GM10248 (cell line): Measurements from ENCODE around the gene C1QC.
"Not testable (repeated sequence)": the region's sequence is repeated elsewhere in the genome, so short reads cannot be mapped to it uniquely, and the experiment has no call there.

Source experiments
- CTCF ChIA-PET: fragments of 300-600 bp; sonication (Branson Sonifier 250); formaldehyde crosslinking; extraction: SDS; loops from one replicate; lab custom pipeline; 2021; ENCODE audit warnings: antibody characterized with exemption; lab: Yijun Ruan, JAX
- POLR2A ChIA-PET: fragments of 350-650 bp; sonication (Branson Sonifier 250); formaldehyde crosslinking; extraction: SDS; loops from one replicate; lab custom pipeline; 2020; ENCODE audit warnings: antibody characterized with exemption; lab: Yijun Ruan, JAX
- DNase-seq: peaks from one replicate; pipeline ENCODE4 v3.0.0; 2012; ENCODE audit errors: extremely low spot score
- TF ChIP-seq, protein P1 (sequence below): IDR thresholded peaks from 2 replicates; pipeline ENCODE4 v1.5.1; 2012; ENCODE audit warnings: mild to moderate bottlenecking, low read depth; ENCODE audit errors: extremely low read depth, missing control alignments, control extremely low read depth

C1QC gene

GRCh38 chr1:22674410-22674749, 30.9 kb downstream of the C1QC start:
- POLR2A ChIA-PET = interaction anchor here (0.6 kb wide), 1 partner anchor 9 kb away, joined by 3 read pairs; no protein-coding TSS in a partner anchor
- no peak for DNase-seq
- CTCF ChIA-PET = interaction anchor here (0.7 to 2.1 kb wide), 7 partner anchors 10 to 256 kb away, joined by 3 to 4 read pairs (median 4); no protein-coding TSS in a partner anchor
- TF ChIP-seq, protein P1, sequence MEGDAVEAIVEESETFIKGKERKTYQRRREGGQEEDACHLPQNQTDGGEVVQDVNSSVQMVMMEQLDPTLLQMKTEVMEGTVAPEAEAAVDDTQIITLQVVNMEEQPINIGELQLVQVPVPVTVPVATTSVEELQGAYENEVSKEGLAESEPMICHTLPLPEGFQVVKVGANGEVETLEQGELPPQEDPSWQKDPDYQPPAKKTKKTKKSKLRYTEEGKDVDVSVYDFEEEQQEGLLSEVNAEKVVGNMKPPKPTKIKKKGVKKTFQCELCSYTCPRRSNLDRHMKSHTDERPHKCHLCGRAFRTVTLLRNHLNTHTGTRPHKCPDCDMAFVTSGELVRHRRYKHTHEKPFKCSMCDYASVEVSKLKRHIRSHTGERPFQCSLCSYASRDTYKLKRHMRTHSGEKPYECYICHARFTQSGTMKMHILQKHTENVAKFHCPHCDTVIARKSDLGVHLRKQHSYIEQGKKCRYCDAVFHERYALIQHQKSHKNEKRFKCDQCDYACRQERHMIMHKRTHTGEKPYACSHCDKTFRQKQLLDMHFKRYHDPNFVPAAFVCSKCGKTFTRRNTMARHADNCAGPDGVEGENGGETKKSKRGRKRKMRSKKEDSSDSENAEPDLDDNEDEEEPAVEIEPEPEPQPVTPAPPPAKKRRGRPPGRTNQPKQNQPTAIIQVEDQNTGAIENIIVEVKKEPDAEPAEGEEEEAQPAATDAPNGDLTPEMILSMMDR = no peak

- CTCF ChIA-PET = interaction anchor here (0.8 to 1.0 kb wide), 2 partner anchors 28 to 254 kb away, joined by 3 read pairs; no protein-coding TSS in a partner anchor
- POLR2A ChIA-PET, DNase-seq: not testable (repeated sequence)
Measured at GRCh38 chr1:22676151-22676550, 32.7 kb downstream of the C1QC start.

- CTCF ChIA-PET = interaction anchor here (1.0 kb wide), 1 partner anchor 254 kb away, joined by 3 read pairs; no protein-coding TSS in a partner anchor
Measured at GRCh38 chr1:22676916-22677583, 33.6 kb downstream of the C1QC start.

GRCh38 chr1:22677931-22678896, 34.8 kb downstream of the C1QC start:
- TF ChIP-seq, protein P1 = no peak
- ChIA-PET POLR2A (no interaction called here), CTCF (no interaction called here)
- DNase-seq = no peak

More at GRCh38 chr1:22676916-22677583, 33.6 kb downstream of the C1QC start:
- TF ChIP-seq, protein P1 = no peak
- POLR2A ChIA-PET = no interaction called here
- DNase-seq = no peak

GRCh38 chr1:22680726-22681125, 37.3 kb downstream of the C1QC start:
- TF ChIP-seq, protein P1 = no peak
- ChIA-PET CTCF (no interaction called here), POLR2A (no interaction called here)
- DNase-seq = no peak

GRCh38 chr1:22681556-22682276, 38.3 kb downstream of the C1QC start:
- CTCF ChIA-PET = no interaction called here
- DNase-seq = no peak
- POLR2A ChIA-PET = no interaction called here
- TF ChIP-seq, protein P1 = no peak
